Mucosa of descending colon (tissue), 3 donors: Measurements from ENCODE around the gene KCND3. TPM values are rescaled to one million over a fixed set of nuclear protein-coding genes. Genes with fewer than 3 reads are reported as not detected.

Source experiments
- ATAC-seq: fragments of 200-7000 bp; cut with Tn5 transposase; one replicate; pipeline ENCODE4 v1.9.1; 2020; ENCODE audit warnings: mild to moderate bottlenecking, moderate library complexity
- DNase-seq, 3 donors: peaks; one replicate each; pipeline ENCODE4 v3.0.0-alpha.2; 2020
- H3K36me3 ChIP-seq: fragments of 200-600 bp; one replicate; pipeline ENCODE4 v1.8.0; 2021; ENCODE audit warnings: low read depth, mild to moderate bottlenecking
- H3K4me1 ChIP-seq: fragments of 200-600 bp; one replicate; pipeline ENCODE4 v1.8.0; 2021; ENCODE audit warnings: low read depth, mild to moderate bottlenecking
- H3K4me3 ChIP-seq: fragments of 200-600 bp; one replicate; pipeline ENCODE4 v1.8.0; 2021; ENCODE audit warnings: mild to moderate bottlenecking
- H3K9me3 ChIP-seq: fragments of 200-600 bp; one replicate; pipeline ENCODE4 v1.8.0; 2021; ENCODE audit warnings: mild to moderate bottlenecking
- CTCF ChIP-seq: fragments of 200-600 bp; IDR thresholded peaks from one replicate; pipeline ENCODE4 v1.8.0; 2022; ENCODE audit warnings: antibody characterized with exemption, mild to moderate bottlenecking
- intact Hi-C, 2 donors: fragments of 100-400 bp; cut with DNase I in 1 of 2; cut with micrococcal nuclease in 1 of 2; formaldehyde crosslinking; loops; one replicate each; pipeline versions ENCODE4 v1.11.0 to v1.11.1; 2022; cut with DNase I, micrococcal nuclease
- total RNA-seq, 3 donors: library from RNA; stranded (reverse); fragmentation: NEBNext Ultra II Directional in 2 of 3; extraction: Animal tissue kit (Norgen Biotek cat#: 25700) in 2 of 3; gene quantifications; one replicate each; pipeline versions ENCODE4 v1.2.1 to v1.2.4, GENCODE V29; 2021 to 2023
- donor health status: DM: no; HTN: no; CAD: no; lungs with moderate emphysema.
- donor health status: DM: no; HTN: no; CAD: no.
- donor health status: DM: no; HTN: yes; CAD: no.

The KCND3 gene
- total RNA-seq, 3 donors from 2014 or later: 1.2 to 10.3 (median 5.5) TPM

GRCh38 chr1:111948209-111949171, 41.0 kb downstream of the KCND3 start:
- Histone ChIP-seq H3K9me3 (no peaks in the 10 kb centered on the region), H3K36me3 (no peaks in the 10 kb centered on the region), H3K4me3 (no peak overlapping the region), H3K4me1 (no peaks in the 10 kb centered on the region)
- DNase-seq: no peak
- TF ChIP-seq CTCF: no peak
- intact Hi-C loops: no loop called here
- peak; percentile 65 for ATAC-seq

GRCh38 chr1:111943846-111944749, 45.4 kb downstream of the KCND3 start:
- no peaks in the 10 kb centered on the region for H3K36me3 ChIP-seq
- DNase-seq (no peak), ATAC-seq (no peak)
- no peaks in the 10 kb centered on the region for H3K9me3 ChIP-seq
- no peak overlapping the region for H3K4me3 ChIP-seq
- H3K4me1 ChIP-seq: no peaks in the 10 kb centered on the region
- no peak for TF ChIP-seq CTCF
- intact Hi-C loops: no loop called here

- ATAC-seq (no peak), DNase-seq (no peak)
- H3K36me3 ChIP-seq: no peaks in the 10 kb centered on the region
- H3K4me3 ChIP-seq: no peak overlapping the region
- intact Hi-C loops: no loop called here
- H3K4me1 ChIP-seq: no peaks in the 10 kb centered on the region
- H3K9me3 ChIP-seq: no peaks in the 10 kb centered on the region
- no peak for TF ChIP-seq CTCF
Measured at GRCh38 chr1:111943066-111943465, 46.4 kb downstream of the KCND3 start.

- Histone ChIP-seq H3K4me1 (no peaks in the 10 kb centered on the region), H3K36me3 (no peaks in the 10 kb centered on the region), H3K4me3 (no peak overlapping the region), H3K9me3 (no peaks in the 10 kb centered on the region)
- ATAC-seq: no peak
- intact Hi-C loops: no loop called here
- DNase-seq: no peak
- TF ChIP-seq CTCF: no peak
Measured at GRCh38 chr1:111938536-111938935, 50.9 kb downstream of the KCND3 start.

GRCh38 chr1:111938123-111938522, 51.3 kb downstream of the KCND3 start:
- DNase-seq (no peak), ATAC-seq (no peak)
- no peak for TF ChIP-seq CTCF
- Histone ChIP-seq H3K4me1 (no peaks in the 10 kb centered on the region), H3K36me3 (no peaks in the 10 kb centered on the region), H3K9me3 (no peaks in the 10 kb centered on the region), H3K4me3 (no peak overlapping the region)
- intact Hi-C loops: no loop called here
